Central memory CD8-positive, alpha-beta T cell (primary cell): Measurements from ENCODE around the gene GPR32.
"Not testable (repeated sequence)": the region's sequence is repeated elsewhere in the genome, so short reads cannot be mapped to it uniquely, and the experiment has no call there.

Source experiments
- ATAC-seq: fragments of 150-1000 bp; cut with Tn5 transposase; replicated peaks from 2 replicates; pipeline ENCODE4 v1.10.0; 2022; ENCODE audit warnings: mild to moderate bottlenecking, moderate FRiP score, moderate number of reproducible peaks; ENCODE audit not compliant: poor library complexity, severe bottlenecking; ENCODE audit errors: extremely low read depth
- DNase-seq, 2 donors: peaks; one replicate each; pipeline ENCODE4 v3.0.0; 2021; ENCODE audit warnings: low spot score in 2 of 2
- H3K27ac Mint-ChIP-seq: one replicate; pipeline ENCODE4 v1.8.0; 2022; ENCODE audit warnings: low read depth, mild to moderate bottlenecking, moderate library complexity, mixed read lengths
- H3K27me3 Mint-ChIP-seq: one replicate; pipeline ENCODE4 v1.8.0; 2022; ENCODE audit warnings: mixed read lengths
- H3K36me3 Mint-ChIP-seq: one replicate; pipeline ENCODE4 v1.8.0; 2022; ENCODE audit warnings: mild to moderate bottlenecking, moderate library complexity, mixed read lengths; ENCODE audit not compliant: insufficient read depth
- H3K4me1 Mint-ChIP-seq: one replicate; pipeline ENCODE4 v1.8.0; 2022; ENCODE audit warnings: mixed read lengths
- H3K4me3 Mint-ChIP-seq: one replicate; pipeline ENCODE4 v1.8.0; 2022; ENCODE audit warnings: mild to moderate bottlenecking, moderate library complexity, mixed read lengths
- H3K9me3 Mint-ChIP-seq: one replicate; pipeline ENCODE4 v1.8.0; 2022; ENCODE audit warnings: mixed read lengths

Gene GPR32

GRCh38 chr19:50735869-50736268 is 34.4 kb upstream of the GPR32 start:
- DNase-seq = no peak
- no peak overlapping the region for H3K27ac Mint-ChIP-seq
- no peak overlapping the region for H3K4me3 Mint-ChIP-seq
- H3K27me3 Mint-ChIP-seq = peaks cover 39% of the 10 kb centered on the region
- no peaks in the 10 kb centered on the region for H3K4me1 Mint-ChIP-seq
- no peaks in the 10 kb centered on the region for H3K9me3 Mint-ChIP-seq
- no peaks in the 10 kb centered on the region for H3K36me3 Mint-ChIP-seq
- no peak for ATAC-seq

- Mint-ChIP-seq H3K27ac (no peak overlapping the region), H3K4me1 (no peaks in the 10 kb centered on the region), H3K4me3 (no peak overlapping the region), H3K27me3 (peaks cover 44% of the 10 kb centered on the region), H3K36me3 (peaks cover under 1% of the 10 kb centered on the region), H3K9me3 (no peaks in the 10 kb centered on the region)
- DNase-seq = no peak
- ATAC-seq = no peak
These were observed 33.9 kb upstream of the GPR32 start for GRCh38 chr19:50736338-50736737.

GRCh38 chr19:50739132-50739913 is 30.9 kb upstream of the GPR32 start:
- H3K27ac Mint-ChIP-seq = no peak overlapping the region
- H3K4me3 Mint-ChIP-seq = no peak overlapping the region

GRCh38 chr19:50739914-50740426 is 30.3 kb upstream of the GPR32 start:
- Mint-ChIP-seq H3K27ac (no peak overlapping the region), H3K4me1 (no peaks in the 10 kb centered on the region)
- no peak for DNase-seq

More at GRCh38 chr19:50739132-50739913, 30.9 kb upstream of the GPR32 start:
- Mint-ChIP-seq H3K36me3 (peaks cover 1% of the 10 kb centered on the region), H3K9me3 (no peaks in the 10 kb centered on the region), H3K27me3 (peaks cover 62% of the 10 kb centered on the region), H3K4me1 (no peaks in the 10 kb centered on the region)
- no peak for DNase-seq
- ATAC-seq = no peak

GRCh38 chr19:50741179-50741933 is 28.9 kb upstream of the GPR32 start:
- H3K4me1 Mint-ChIP-seq = no peaks in the 10 kb centered on the region
- DNase-seq = no peak
- peaks cover 72% of the 10 kb centered on the region for H3K27me3 Mint-ChIP-seq
- no peaks in the 10 kb centered on the region for H3K9me3 Mint-ChIP-seq
- no peak for ATAC-seq
- H3K27ac Mint-ChIP-seq = no peak overlapping the region
- peaks cover 1% of the 10 kb centered on the region for H3K36me3 Mint-ChIP-seq
- H3K4me3 Mint-ChIP-seq = no peak overlapping the region

More at GRCh38 chr19:50739914-50740426, 30.3 kb upstream of the GPR32 start:
- Mint-ChIP-seq H3K9me3 (no peaks in the 10 kb centered on the region), H3K36me3 (peaks cover 1% of the 10 kb centered on the region), H3K4me3 (no peak overlapping the region), H3K27me3 (peaks cover 67% of the 10 kb centered on the region)
- ATAC-seq = no peak

- no peak for ATAC-seq
- no peak for DNase-seq
- H3K4me3 Mint-ChIP-seq = no peak overlapping the region
- no peaks in the 10 kb centered on the region for H3K4me1 Mint-ChIP-seq
- H3K9me3 Mint-ChIP-seq = no peaks in the 10 kb centered on the region
- no peak overlapping the region for H3K27ac Mint-ChIP-seq
- peaks cover 1% of the 10 kb centered on the region for H3K36me3 Mint-ChIP-seq
- H3K27me3 Mint-ChIP-seq = peaks cover 56% of the 10 kb centered on the region
These were observed 26.7 kb upstream of the GPR32 start for GRCh38 chr19:50743537-50743936.

- Mint-ChIP-seq H3K27ac (no peak overlapping the region), H3K9me3 (no peaks in the 10 kb centered on the region), H3K27me3 (peaks cover 42% of the 10 kb centered on the region), H3K4me3 (no peak overlapping the region), H3K36me3 (peaks cover 1% of the 10 kb centered on the region), H3K4me1 (no peaks in the 10 kb centered on the region)
- no peak for ATAC-seq
- no peak for DNase-seq
These were observed 25.0 kb upstream of the GPR32 start for GRCh38 chr19:50745221-50745620.

- not testable (repeated sequence) for DNase-seq, H3K36me3 Mint-ChIP-seq, H3K9me3 Mint-ChIP-seq, H3K4me1 Mint-ChIP-seq, ATAC-seq, H3K4me3 Mint-ChIP-seq, H3K27ac Mint-ChIP-seq
- peaks cover 26% of the 10 kb centered on the region for H3K27me3 Mint-ChIP-seq
These were observed 23.1 kb upstream of the GPR32 start for GRCh38 chr19:50747141-50747540.

- no peaks in the 10 kb centered on the region for H3K9me3 Mint-ChIP-seq
- no peaks in the 10 kb centered on the region for H3K4me1 Mint-ChIP-seq
- no peaks in the 10 kb centered on the region for H3K36me3 Mint-ChIP-seq
- H3K27ac Mint-ChIP-seq = no peak overlapping the region
- peaks cover 35% of the 10 kb centered on the region for H3K27me3 Mint-ChIP-seq
- ATAC-seq = no peak
- no peak for DNase-seq
- no peak overlapping the region for H3K4me3 Mint-ChIP-seq
These were observed 20.8 kb upstream of the GPR32 start for GRCh38 chr19:50749490-50749889.

- DNase-seq (no peak), ATAC-seq (no peak)
- no peaks in the 10 kb centered on the region for H3K4me1 Mint-ChIP-seq
- H3K9me3 Mint-ChIP-seq = no peaks in the 10 kb centered on the region
- no peaks in the 10 kb centered on the region for H3K36me3 Mint-ChIP-seq
- no peak overlapping the region for H3K4me3 Mint-ChIP-seq
- H3K27ac Mint-ChIP-seq = no peak overlapping the region
- peaks cover 35% of the 10 kb centered on the region for H3K27me3 Mint-ChIP-seq
These were observed 20.3 kb upstream of the GPR32 start for GRCh38 chr19:50750010-50750409.

- no peaks in the 10 kb centered on the region for H3K36me3 Mint-ChIP-seq
- H3K9me3 Mint-ChIP-seq = no peaks in the 10 kb centered on the region
- H3K27ac Mint-ChIP-seq = no peak overlapping the region
- ATAC-seq (no peak), DNase-seq (no peak)
- H3K4me1 Mint-ChIP-seq = no peaks in the 10 kb centered on the region
- peaks cover 50% of the 10 kb centered on the region for H3K27me3 Mint-ChIP-seq
- no peak overlapping the region for H3K4me3 Mint-ChIP-seq
These were observed 16.4 kb upstream of the GPR32 start for GRCh38 chr19:50753879-50754278.

GRCh38 chr19:50756244-50756643 is 14.0 kb upstream of the GPR32 start:
- H3K4me1 Mint-ChIP-seq, H3K36me3 Mint-ChIP-seq, ATAC-seq, H3K9me3 Mint-ChIP-seq, DNase-seq, H3K4me3 Mint-ChIP-seq, H3K27ac Mint-ChIP-seq: not testable (repeated sequence)
- H3K27me3 Mint-ChIP-seq = peaks cover 50% of the 10 kb centered on the region

GRCh38 chr19:50757624-50758023 is 12.6 kb upstream of the GPR32 start:
- peaks cover 45% of the 10 kb centered on the region for H3K27me3 Mint-ChIP-seq
- not testable (repeated sequence) for H3K36me3 Mint-ChIP-seq, ATAC-seq, H3K27ac Mint-ChIP-seq, H3K9me3 Mint-ChIP-seq, H3K4me3 Mint-ChIP-seq, H3K4me1 Mint-ChIP-seq, DNase-seq
